Measurements from ENCODE around the gene SLC22A15. TPM values are rescaled to one million over a fixed set of nuclear protein-coding genes. Genes with fewer than 3 reads are reported as not detected.

SLC22A15 gene
- total RNA-seq, 2 experiments from 2014 or later = 0.82 to 2.8 TPM

DNA sequence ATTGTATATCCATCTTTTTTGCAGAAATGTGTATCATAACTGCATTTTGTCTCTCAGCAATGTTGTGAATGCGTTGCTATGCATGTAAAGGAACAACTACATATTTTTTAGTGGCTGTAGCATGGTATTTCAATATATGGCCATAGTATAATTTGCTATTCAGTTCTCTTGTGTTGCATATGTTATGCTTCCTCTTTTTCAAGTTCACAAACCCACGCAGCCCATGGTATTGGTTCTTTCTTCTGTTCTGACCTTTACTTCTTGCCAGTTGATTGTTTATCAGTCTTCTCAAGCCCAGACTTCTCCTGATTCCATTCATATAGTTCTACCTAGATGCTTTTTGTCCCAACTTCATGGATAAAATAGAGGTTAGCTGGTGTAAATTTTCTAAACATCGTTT lies 6.1 kb downstream of the SLC22A15 start:
- BruUV-seq (replicated peaks) = no TSS peak
- CTCF ChIA-PET (ENCODE audit: unreplicated experiment) = no interaction called here
- intact Hi-C loops (cut with micrococcal nuclease; ENCODE audit: unreplicated experiment) = loop anchor here (10.0 kb wide), 1 partner anchor 368 kb away; no protein-coding TSS in a partner anchor

DNA sequence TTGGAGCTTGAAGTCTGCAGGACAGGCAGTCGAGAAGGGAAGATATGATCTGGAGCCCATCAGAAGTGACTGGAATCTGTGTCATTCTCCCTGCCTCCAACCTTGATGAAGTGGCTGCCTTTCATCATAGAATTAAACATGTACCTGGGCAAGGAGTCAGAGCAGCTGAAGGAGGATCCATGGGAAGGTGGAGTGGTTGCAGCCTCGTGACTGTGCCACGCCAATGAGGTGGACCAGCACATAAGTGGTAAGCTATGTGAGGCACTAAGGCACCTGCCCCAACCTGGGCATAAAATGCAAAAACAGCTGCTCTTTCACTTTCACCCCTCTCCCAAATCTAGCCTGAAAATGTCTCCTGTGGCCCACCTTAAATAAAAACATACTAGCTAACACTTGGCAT lies 7.3 kb downstream of the SLC22A15 start:
- Histone ChIP-seq H3K36me3 (ENCODE audit: insufficient read depth, low read length) (no peaks in the 10 kb centered on the region), H4K20me1 (ENCODE audit: insufficient read depth, low read length) (no peaks in the 10 kb centered on the region), H3K9me2 (ENCODE audit: insufficient read depth, low read length) (no peaks in the 10 kb centered on the region), H3K9me3 (ENCODE audit: low read length) (no peaks in the 10 kb centered on the region), H3K4me3 (ENCODE audit: low read depth, low read length, poor library complexity, severe bottlenecking) (no peak overlapping the region), H3K79me2 (ENCODE audit: insufficient read depth, low read depth, low read length) (no peaks in the 10 kb centered on the region), H3K4me1 (ENCODE audit: insufficient read depth, low read length, poor library complexity, severe bottlenecking) (no peaks in the 10 kb centered on the region), H3K4me2 (ENCODE audit: low read length) (no peak overlapping the region), H2AFZ (ENCODE audit: low read length) (no peak overlapping the region), H3K27ac (ENCODE audit: low read depth, low read length, poor library complexity, severe bottlenecking) (no peak overlapping the region)
- no peak for DNase-seq (ENCODE audit: low spot score)
- TF ChIP-seq EZH2phosphoT487 (IDR thresholded peaks at IDR 0.05; ENCODE audit: borderline replicate concordance, low read depth, low read length) = no peak
- TF ChIP-seq, protein P1, sequence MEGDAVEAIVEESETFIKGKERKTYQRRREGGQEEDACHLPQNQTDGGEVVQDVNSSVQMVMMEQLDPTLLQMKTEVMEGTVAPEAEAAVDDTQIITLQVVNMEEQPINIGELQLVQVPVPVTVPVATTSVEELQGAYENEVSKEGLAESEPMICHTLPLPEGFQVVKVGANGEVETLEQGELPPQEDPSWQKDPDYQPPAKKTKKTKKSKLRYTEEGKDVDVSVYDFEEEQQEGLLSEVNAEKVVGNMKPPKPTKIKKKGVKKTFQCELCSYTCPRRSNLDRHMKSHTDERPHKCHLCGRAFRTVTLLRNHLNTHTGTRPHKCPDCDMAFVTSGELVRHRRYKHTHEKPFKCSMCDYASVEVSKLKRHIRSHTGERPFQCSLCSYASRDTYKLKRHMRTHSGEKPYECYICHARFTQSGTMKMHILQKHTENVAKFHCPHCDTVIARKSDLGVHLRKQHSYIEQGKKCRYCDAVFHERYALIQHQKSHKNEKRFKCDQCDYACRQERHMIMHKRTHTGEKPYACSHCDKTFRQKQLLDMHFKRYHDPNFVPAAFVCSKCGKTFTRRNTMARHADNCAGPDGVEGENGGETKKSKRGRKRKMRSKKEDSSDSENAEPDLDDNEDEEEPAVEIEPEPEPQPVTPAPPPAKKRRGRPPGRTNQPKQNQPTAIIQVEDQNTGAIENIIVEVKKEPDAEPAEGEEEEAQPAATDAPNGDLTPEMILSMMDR (conservative IDR thresholded peaks at IDR 0.05; ENCODE audit: low read length) = no peak
- no TSS peak for BruUV-seq (replicated peaks)
- intact Hi-C loops (cut with micrococcal nuclease; ENCODE audit: unreplicated experiment) = loop anchor here (10.0 kb wide), 1 partner anchor 369 kb away; no protein-coding TSS in a partner anchor
- CTCF ChIA-PET (ENCODE audit: unreplicated experiment) = no interaction called here
- POLR2A ChIA-PET = interaction anchor here (0.6 to 1.5 kb wide), 5 partner anchors 10 to 94 kb away, joined by 3 to 5 read pairs (median 3); no protein-coding TSS in a partner anchor

More for the DNA sequence above, 6.1 kb downstream of the SLC22A15 start:
- Histone ChIP-seq H3K9me3 (ENCODE audit: low read length) (no peaks in the 10 kb centered on the region), H3K36me3 (ENCODE audit: insufficient read depth, low read length) (no peaks in the 10 kb centered on the region), H2AFZ (ENCODE audit: low read length) (no peak overlapping the region), H3K4me2 (ENCODE audit: low read length) (no peak overlapping the region), H3K79me2 (ENCODE audit: insufficient read depth, low read depth, low read length) (no peaks in the 10 kb centered on the region), H3K4me3 (ENCODE audit: low read depth, low read length, poor library complexity, severe bottlenecking) (no peak overlapping the region), H4K20me1 (ENCODE audit: insufficient read depth, low read length) (no peaks in the 10 kb centered on the region), H3K4me1 (ENCODE audit: insufficient read depth, low read length, poor library complexity, severe bottlenecking) (no peaks in the 10 kb centered on the region), H3K27ac (ENCODE audit: low read depth, low read length, poor library complexity, severe bottlenecking) (no peak overlapping the region), H3K9me2 (ENCODE audit: insufficient read depth, low read length) (no peaks in the 10 kb centered on the region)
- no peak for TF ChIP-seq EZH2phosphoT487 (IDR thresholded peaks at IDR 0.05; ENCODE audit: borderline replicate concordance, low read depth, low read length)
- TF ChIP-seq, protein P1 (conservative IDR thresholded peaks at IDR 0.05; ENCODE audit: low read length) = no peak
- POLR2A ChIA-PET = no interaction called here
- DNase-seq (ENCODE audit: low spot score) = no peak

DNA sequence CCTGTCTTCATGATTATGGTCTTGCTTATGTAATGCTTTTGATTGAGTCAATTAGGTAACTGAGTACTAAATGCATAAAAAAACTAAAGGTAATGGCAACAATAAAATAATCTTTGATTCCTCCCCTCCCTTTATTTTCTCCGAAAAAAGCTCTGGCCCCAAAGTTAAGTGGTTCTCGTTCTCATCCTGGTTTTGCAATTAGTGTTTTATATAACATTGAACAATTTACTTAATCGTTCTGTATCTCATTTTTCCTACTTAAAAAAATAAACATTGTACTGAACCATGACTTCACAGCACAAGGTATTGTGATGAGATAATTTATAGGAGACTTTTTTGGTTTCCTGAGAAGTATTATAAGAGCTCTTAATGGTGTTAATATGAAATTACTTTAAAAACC lies 11.3 kb downstream of the SLC22A15 start:
- no TSS peak for BruUV-seq (replicated peaks)
- H3K4me3 ChIP-seq (ENCODE audit: low read depth, low read length, poor library complexity, severe bottlenecking) = no peak overlapping the region
- H3K79me2 ChIP-seq (ENCODE audit: insufficient read depth, low read depth, low read length) = no peaks in the 10 kb centered on the region
- CTCF ChIA-PET (ENCODE audit: unreplicated experiment) = no interaction called here
- H4K20me1 ChIP-seq (ENCODE audit: insufficient read depth, low read length) = no peaks in the 10 kb centered on the region
- H3K27ac ChIP-seq (ENCODE audit: low read depth, low read length, poor library complexity, severe bottlenecking) = no peak overlapping the region
- intact Hi-C loops (cut with micrococcal nuclease; ENCODE audit: unreplicated experiment) = loop anchor here (10.0 kb wide), 1 partner anchor 373 kb away; no protein-coding TSS in a partner anchor
- no peaks in the 10 kb centered on the region for H3K9me3 ChIP-seq (ENCODE audit: low read length)
- H3K36me3 ChIP-seq (ENCODE audit: insufficient read depth, low read length) = no peaks in the 10 kb centered on the region
- POLR2A ChIA-PET = interaction anchor here (0.6 to 0.7 kb wide), 2 partner anchors 29 to 337 kb away, joined by 3 to 6 read pairs; no protein-coding TSS in a partner anchor
- H3K4me2 ChIP-seq (ENCODE audit: low read length) = no peak overlapping the region
- H3K4me1 ChIP-seq (ENCODE audit: insufficient read depth, low read length, poor library complexity, severe bottlenecking) = no peaks in the 10 kb centered on the region
- TF ChIP-seq, protein P1 (conservative IDR thresholded peaks at IDR 0.05; ENCODE audit: low read length) = no peak
- TF ChIP-seq EZH2phosphoT487 (IDR thresholded peaks at IDR 0.05; ENCODE audit: borderline replicate concordance, low read depth, low read length) = no peak
- no peak for DNase-seq (ENCODE audit: low spot score)
- H3K9me2 ChIP-seq (ENCODE audit: insufficient read depth, low read length) = no peaks in the 10 kb centered on the region
- no peak overlapping the region for H2AFZ ChIP-seq (ENCODE audit: low read length)

Measured in OCI-LY7 (cell line).